WTC11 (cell line): Measurements from ENCODE around the gene PXN. TPM values are rescaled to one million over a fixed set of nuclear protein-coding genes. Genes with fewer than 3 reads are reported as not detected.

Source experiments
- ATAC-seq: fragments of 200-7000 bp; cut with Tn5 transposase; 2 replicates; pipeline ENCODE4 v1.10.0; 2021; ENCODE audit warnings: mild to moderate bottlenecking, moderate library complexity
- CTCF ChIA-PET: fragments of 300-600 bp; sonication (Branson Sonifier 250); formaldehyde crosslinking; loops from one replicate; lab custom pipeline; 2021; ENCODE audit warnings: antibody characterized with exemption; lab: Charles Lee
- POLR2A ChIA-PET: fragments of 350-600 bp; sonication (Branson Sonifier 250); formaldehyde crosslinking; loops from one replicate; lab custom pipeline; 2021; ENCODE audit warnings: antibody characterized with exemption; lab: Charles Lee
- DNase-seq: peaks from one replicate; pipeline ENCODE4 v3.0.0; 2021; ENCODE audit warnings: low spot score
- H3K27ac Mint-ChIP-seq: 2 replicates; pipeline ENCODE4 v1.8.0; 2021; ENCODE audit warnings: mixed read lengths
- H3K27me3 Mint-ChIP-seq: 2 replicates; pipeline ENCODE4 v1.8.0; 2021; ENCODE audit warnings: low read depth, mild to moderate bottlenecking, moderate library complexity, mixed read lengths
- H3K36me3 Mint-ChIP-seq: 2 replicates; pipeline ENCODE4 v1.8.0; 2021; ENCODE audit warnings: mixed read lengths
- H3K4me1 Mint-ChIP-seq: 2 replicates; pipeline ENCODE4 v1.8.0; 2022; ENCODE audit warnings: mixed read lengths
- H3K4me3 Mint-ChIP-seq: 2 replicates; pipeline ENCODE4 v1.8.0; 2021; ENCODE audit warnings: mild to moderate bottlenecking, moderate library complexity, mixed read lengths
- H3K9me3 Mint-ChIP-seq: 2 replicates; pipeline ENCODE4 v1.8.0; 2021; ENCODE audit warnings: mixed read lengths
- JAZF1 ChIP-seq: fragments of 250-450 bp; sonication (Bioruptor Pico); IDR thresholded peaks from 2 replicates; pipeline ENCODE4 v1.9.0; 2021; ENCODE audit warnings: moderate library complexity, mild to moderate bottlenecking, inconsistent platforms
- JUN ChIP-seq: sonication (generic); formaldehyde crosslinking; IDR thresholded peaks from 2 replicates; pipeline ENCODE4 v1.8.0; 2023; ENCODE audit warnings: mild to moderate bottlenecking, missing genetic modification reagents
- KAT7 ChIP-seq: sonication (generic); formaldehyde crosslinking; IDR thresholded peaks from 2 replicates; pipeline ENCODE4 v1.8.1; 2023; ENCODE audit warnings: missing genetic modification reagents, mild to moderate bottlenecking, borderline replicate concordance
- NFE2L1 ChIP-seq: sonication (generic); formaldehyde crosslinking; IDR thresholded peaks from 2 replicates; pipeline ENCODE4 v1.8.1; 2023; ENCODE audit warnings: missing genetic modification reagents
- NR3C1 ChIP-seq: sonication (generic); formaldehyde crosslinking; conservative IDR thresholded peaks from 2 replicates; pipeline ENCODE4 v1.8.1; 2023; ENCODE audit warnings: low read depth, mild to moderate bottlenecking, missing genetic modification reagents
- OVOL2 ChIP-seq: fragments of 250-450 bp; sonication (Bioruptor Pico); IDR thresholded peaks from 2 replicates; pipeline ENCODE4 v1.9.0; 2021; ENCODE audit warnings: mild to moderate bottlenecking, borderline replicate concordance
- RELA ChIP-seq: sonication (generic); formaldehyde crosslinking; IDR thresholded peaks from 2 replicates; pipeline ENCODE4 v1.8.1; 2022; ENCODE audit warnings: missing genetic modification reagents, mild to moderate bottlenecking, borderline replicate concordance
- SMAD3 ChIP-seq: sonication (generic); formaldehyde crosslinking; IDR thresholded peaks from 2 replicates; pipeline ENCODE4 v1.8.0; 2022; ENCODE audit warnings: missing genetic modification reagents, mild to moderate bottlenecking, borderline replicate concordance
- ZNF232 ChIP-seq: sonication (generic); formaldehyde crosslinking; IDR thresholded peaks from 2 replicates; pipeline ENCODE4 v1.8.0; 2022; ENCODE audit warnings: mild to moderate bottlenecking, missing genetic modification reagents
- ZNF416 ChIP-seq: fragments of 250-450 bp; sonication (Bioruptor Pico); IDR thresholded peaks from 2 replicates; pipeline ENCODE4 v1.9.0; 2021; ENCODE audit warnings: mild to moderate bottlenecking, inconsistent platforms
- total RNA-seq: library from RNA; stranded (reverse); gene quantifications from 3 replicates; pipeline ENCODE4 v1.2.3, GENCODE V29; 2021
- TF ChIP-seq, protein P1 (sequence below): sonication (generic); formaldehyde crosslinking; IDR thresholded peaks from 2 replicates; pipeline ENCODE4 v1.8.1; 2023; ENCODE audit warnings: mild to moderate bottlenecking, missing genetic modification reagents
- TF ChIP-seq, protein P2 (sequence below): sonication (generic); formaldehyde crosslinking; IDR thresholded peaks from 2 replicates; pipeline ENCODE4 v1.8.0; 2022; ENCODE audit warnings: mild to moderate bottlenecking, missing genetic modification reagents
- TF ChIP-seq, protein P3 (sequence below): sonication (generic); formaldehyde crosslinking; IDR thresholded peaks from 2 replicates; pipeline ENCODE4 v1.8.0; 2022; ENCODE audit warnings: missing genetic modification reagents
- TF ChIP-seq, protein P4 (sequence below): fragments of 250-450 bp; sonication (Bioruptor Pico); IDR thresholded peaks from 2 replicates; pipeline ENCODE4 v1.9.0; 2021; ENCODE audit warnings: mild to moderate bottlenecking
- TF ChIP-seq, protein P5 (sequence below): fragments of 250-450 bp; sonication (Bioruptor Pico); IDR thresholded peaks from 2 replicates; pipeline ENCODE4 v2.1.2; 2022; ENCODE audit warnings: mild to moderate bottlenecking, moderate library complexity
- TF ChIP-seq, protein P6 (sequence below): sonication (generic); formaldehyde crosslinking; IDR thresholded peaks from 2 replicates; pipeline ENCODE4 v1.8.1; 2023; ENCODE audit warnings: mild to moderate bottlenecking, missing genetic modification reagents, moderate library complexity
- TF ChIP-seq, protein P7 (sequence below): fragments of 250-450 bp; sonication (Bioruptor Pico); conservative IDR thresholded peaks from 2 replicates; pipeline ENCODE4 v1.9.0; 2021; ENCODE audit warnings: mild to moderate bottlenecking
- TF ChIP-seq, protein P8 (sequence below): sonication (generic); formaldehyde crosslinking; IDR thresholded peaks from 2 replicates; pipeline ENCODE4 v1.8.1; 2022; ENCODE audit warnings: low read depth, mild to moderate bottlenecking, moderate library complexity, missing genetic modification reagents, borderline replicate concordance
- TF ChIP-seq, protein P9 (sequence below): sonication (generic); formaldehyde crosslinking; IDR thresholded peaks from 2 replicates; pipeline ENCODE4 v1.8.0; 2022; ENCODE audit warnings: mild to moderate bottlenecking, missing genetic modification reagents

The PXN gene
- total RNA-seq, 1 experiment from 2014 or later: 132 TPM

DNA sequence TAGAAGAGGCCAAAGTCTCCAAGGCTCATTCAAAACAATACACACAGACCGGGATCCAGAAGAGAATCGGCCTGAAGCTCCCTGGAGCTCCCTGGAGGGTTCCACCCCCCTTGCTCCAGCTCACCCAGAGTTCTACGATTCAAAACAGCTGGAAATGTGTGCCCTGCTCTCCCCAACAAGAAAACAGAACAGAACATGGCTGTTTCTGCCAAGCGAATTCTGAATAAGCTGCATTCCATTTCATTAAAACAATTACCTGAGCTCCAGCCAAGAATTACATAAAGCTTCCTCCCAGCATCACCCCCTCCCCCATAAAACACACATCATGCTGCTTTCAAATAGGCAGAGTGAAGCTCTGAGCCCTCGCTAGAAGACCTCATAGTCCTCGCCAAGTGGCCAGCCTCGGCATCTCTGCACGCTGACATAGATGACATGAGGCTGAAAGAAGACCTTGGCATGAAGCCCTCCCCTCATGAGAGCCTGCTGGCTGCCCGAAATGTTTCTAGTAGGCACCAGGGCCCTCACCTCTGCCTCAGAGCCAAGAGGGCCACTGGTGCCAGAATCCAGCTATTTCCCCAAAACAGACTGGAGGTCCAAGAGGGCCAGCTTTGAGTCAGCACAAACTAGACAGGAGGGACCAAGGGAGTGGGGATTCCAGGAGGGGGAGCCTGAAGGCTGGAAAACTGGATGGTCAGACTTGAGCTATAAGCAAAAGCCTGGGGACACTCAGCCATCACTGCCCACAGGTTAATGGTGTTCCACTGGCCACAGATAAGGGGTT is 8.3 kb downstream of the PXN start:
- H3K9me3 Mint-ChIP-seq: no peaks in the 10 kb centered on the region
- POLR2A ChIA-PET: interaction anchor here (0.9 to 12.0 kb wide), 8 partner anchors 8 to 62 kb away, joined by 3 to 198 read pairs (median 6); partner anchors contain the start of genes PXN, RNU4-1, RNU4-2 and RPLP0
- peaks cover 4% of the 10 kb centered on the region for H3K36me3 Mint-ChIP-seq
- DNase-seq (no peak), ATAC-seq (peak; percentile 67)
- CTCF ChIA-PET: interaction anchor here (0.5 to 22.1 kb wide), 10 partner anchors 8 to 238 kb away, joined by 3 to 717 read pairs (median 7); partner anchors contain the start of genes COX6A1, PXN, RNU4-2 and RPLP0
- no peak overlapping the region for H3K4me3 Mint-ChIP-seq
- peak overlapping the region; percentile 90 for H3K27ac Mint-ChIP-seq
- no peaks in the 10 kb centered on the region for H3K27me3 Mint-ChIP-seq
- peaks cover 55% of the 10 kb centered on the region for H3K4me1 Mint-ChIP-seq
- TF ChIP-seq OVOL2 (CRISPR knock-in tag) (no peak), ZNF416 (CRISPR knock-in tag) (no peak), NFE2L1 (CRISPR knock-in tag) (no peak), SMAD3 (CRISPR knock-in tag) (no peak), KAT7 (CRISPR knock-in tag) (no peak), RELA (CRISPR knock-in tag) (no peak), JUN (CRISPR knock-in tag) (no peak), NR3C1 (CRISPR knock-in tag) (no peak), ZNF232 (CRISPR knock-in tag) (no peak), JAZF1 (CRISPR knock-in tag) (no peak)
- TF ChIP-seq, protein P1, sequence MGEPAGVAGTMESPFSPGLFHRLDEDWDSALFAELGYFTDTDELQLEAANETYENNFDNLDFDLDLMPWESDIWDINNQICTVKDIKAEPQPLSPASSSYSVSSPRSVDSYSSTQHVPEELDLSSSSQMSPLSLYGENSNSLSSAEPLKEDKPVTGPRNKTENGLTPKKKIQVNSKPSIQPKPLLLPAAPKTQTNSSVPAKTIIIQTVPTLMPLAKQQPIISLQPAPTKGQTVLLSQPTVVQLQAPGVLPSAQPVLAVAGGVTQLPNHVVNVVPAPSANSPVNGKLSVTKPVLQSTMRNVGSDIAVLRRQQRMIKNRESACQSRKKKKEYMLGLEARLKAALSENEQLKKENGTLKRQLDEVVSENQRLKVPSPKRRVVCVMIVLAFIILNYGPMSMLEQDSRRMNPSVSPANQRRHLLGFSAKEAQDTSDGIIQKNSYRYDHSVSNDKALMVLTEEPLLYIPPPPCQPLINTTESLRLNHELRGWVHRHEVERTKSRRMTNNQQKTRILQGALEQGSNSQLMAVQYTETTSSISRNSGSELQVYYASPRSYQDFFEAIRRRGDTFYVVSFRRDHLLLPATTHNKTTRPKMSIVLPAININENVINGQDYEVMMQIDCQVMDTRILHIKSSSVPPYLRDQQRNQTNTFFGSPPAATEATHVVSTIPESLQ (CRISPR knock-in tag): no peak
- TF ChIP-seq, protein P2, sequence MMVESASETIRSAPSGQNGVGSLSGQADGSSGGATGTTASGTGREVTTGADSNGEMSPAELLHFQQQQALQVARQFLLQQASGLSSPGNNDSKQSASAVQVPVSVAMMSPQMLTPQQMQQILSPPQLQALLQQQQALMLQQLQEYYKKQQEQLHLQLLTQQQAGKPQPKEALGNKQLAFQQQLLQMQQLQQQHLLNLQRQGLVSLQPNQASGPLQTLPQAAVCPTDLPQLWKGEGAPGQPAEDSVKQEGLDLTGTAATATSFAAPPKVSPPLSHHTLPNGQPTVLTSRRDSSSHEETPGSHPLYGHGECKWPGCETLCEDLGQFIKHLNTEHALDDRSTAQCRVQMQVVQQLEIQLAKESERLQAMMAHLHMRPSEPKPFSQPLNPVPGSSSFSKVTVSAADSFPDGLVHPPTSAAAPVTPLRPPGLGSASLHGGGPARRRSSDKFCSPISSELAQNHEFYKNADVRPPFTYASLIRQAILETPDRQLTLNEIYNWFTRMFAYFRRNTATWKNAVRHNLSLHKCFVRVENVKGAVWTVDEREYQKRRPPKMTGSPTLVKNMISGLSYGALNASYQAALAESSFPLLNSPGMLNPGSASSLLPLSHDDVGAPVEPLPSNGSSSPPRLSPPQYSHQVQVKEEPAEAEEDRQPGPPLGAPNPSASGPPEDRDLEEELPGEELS: no peak
- TF ChIP-seq, protein P3, sequence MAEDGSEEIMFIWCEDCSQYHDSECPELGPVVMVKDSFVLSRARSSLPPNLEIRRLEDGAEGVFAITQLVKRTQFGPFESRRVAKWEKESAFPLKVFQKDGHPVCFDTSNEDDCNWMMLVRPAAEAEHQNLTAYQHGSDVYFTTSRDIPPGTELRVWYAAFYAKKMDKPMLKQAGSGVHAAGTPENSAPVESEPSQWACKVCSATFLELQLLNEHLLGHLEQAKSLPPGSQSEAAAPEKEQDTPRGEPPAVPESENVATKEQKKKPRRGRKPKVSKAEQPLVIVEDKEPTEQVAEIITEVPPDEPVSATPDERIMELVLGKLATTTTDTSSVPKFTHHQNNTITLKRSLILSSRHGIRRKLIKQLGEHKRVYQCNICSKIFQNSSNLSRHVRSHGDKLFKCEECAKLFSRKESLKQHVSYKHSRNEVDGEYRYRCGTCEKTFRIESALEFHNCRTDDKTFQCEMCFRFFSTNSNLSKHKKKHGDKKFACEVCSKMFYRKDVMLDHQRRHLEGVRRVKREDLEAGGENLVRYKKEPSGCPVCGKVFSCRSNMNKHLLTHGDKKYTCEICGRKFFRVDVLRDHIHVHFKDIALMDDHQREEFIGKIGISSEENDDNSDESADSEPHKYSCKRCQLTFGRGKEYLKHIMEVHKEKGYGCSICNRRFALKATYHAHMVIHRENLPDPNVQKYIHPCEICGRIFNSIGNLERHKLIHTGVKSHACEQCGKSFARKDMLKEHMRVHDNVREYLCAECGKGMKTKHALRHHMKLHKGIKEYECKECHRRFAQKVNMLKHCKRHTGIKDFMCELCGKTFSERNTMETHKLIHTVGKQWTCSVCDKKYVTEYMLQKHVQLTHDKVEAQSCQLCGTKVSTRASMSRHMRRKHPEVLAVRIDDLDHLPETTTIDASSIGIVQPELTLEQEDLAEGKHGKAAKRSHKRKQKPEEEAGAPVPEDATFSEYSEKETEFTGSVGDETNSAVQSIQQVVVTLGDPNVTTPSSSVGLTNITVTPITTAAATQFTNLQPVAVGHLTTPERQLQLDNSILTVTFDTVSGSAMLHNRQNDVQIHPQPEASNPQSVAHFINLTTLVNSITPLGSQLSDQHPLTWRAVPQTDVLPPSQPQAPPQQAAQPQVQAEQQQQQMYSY (CRISPR knock-in tag): no peak
- TF ChIP-seq, protein P4, sequence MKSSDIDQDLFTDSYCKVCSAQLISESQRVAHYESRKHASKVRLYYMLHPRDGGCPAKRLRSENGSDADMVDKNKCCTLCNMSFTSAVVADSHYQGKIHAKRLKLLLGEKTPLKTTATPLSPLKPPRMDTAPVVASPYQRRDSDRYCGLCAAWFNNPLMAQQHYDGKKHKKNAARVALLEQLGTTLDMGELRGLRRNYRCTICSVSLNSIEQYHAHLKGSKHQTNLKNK (CRISPR knock-in tag): no peak
- TF ChIP-seq, protein P5, sequence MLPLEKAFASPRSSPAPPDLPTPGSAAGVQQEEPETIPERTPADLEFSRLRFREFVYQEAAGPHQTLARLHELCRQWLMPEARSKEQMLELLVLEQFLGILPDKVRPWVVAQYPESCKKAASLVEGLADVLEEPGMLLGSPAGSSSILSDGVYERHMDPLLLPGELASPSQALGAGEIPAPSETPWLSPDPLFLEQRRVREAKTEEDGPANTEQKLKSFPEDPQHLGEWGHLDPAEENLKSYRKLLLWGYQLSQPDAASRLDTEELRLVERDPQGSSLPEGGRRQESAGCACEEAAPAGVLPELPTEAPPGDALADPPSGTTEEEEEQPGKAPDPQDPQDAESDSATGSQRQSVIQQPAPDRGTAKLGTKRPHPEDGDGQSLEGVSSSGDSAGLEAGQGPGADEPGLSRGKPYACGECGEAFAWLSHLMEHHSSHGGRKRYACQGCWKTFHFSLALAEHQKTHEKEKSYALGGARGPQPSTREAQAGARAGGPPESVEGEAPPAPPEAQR (CRISPR knock-in tag): no peak
- TF ChIP-seq, protein P6, sequence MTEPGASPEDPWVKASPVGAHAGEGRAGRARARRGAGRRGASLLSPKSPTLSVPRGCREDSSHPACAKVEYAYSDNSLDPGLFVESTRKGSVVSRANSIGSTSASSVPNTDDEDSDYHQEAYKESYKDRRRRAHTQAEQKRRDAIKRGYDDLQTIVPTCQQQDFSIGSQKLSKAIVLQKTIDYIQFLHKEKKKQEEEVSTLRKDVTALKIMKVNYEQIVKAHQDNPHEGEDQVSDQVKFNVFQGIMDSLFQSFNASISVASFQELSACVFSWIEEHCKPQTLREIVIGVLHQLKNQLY (CRISPR knock-in tag): no peak
- TF ChIP-seq, protein P7, sequence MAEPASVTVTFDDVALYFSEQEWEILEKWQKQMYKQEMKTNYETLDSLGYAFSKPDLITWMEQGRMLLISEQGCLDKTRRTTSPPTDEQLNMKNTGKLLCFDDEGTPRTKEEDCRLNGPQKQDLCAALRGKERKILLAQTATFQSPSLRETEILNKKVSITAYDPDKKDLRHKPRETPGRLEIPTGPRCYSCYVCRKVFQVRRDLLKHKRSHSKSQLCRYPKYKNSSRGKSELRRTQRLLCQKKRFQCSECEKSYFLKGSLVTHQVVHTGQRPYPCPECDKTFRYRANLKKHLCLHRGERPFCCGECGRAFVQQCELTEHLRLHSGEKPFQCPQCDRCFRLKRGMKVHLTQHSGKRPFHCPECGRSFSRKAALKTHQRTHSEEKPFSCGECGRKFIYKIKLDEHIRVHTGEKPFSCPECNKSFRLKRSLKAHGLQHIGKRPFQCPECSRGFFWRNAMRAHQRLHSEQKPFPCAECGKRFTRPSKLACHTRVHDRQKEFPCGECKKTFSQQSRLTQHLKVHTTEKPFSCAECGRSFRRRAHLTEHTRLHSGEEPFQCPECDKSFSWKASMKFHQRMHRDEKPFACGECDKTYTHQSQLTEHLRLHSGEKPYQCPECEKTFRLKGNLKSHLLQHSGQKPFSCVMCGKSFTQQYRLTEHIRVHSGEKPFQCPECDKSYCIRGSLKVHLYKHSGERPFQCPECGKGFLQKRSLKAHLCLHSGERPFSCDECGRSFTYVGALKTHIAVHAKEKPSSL: no peak
- TF ChIP-seq, protein P8, sequence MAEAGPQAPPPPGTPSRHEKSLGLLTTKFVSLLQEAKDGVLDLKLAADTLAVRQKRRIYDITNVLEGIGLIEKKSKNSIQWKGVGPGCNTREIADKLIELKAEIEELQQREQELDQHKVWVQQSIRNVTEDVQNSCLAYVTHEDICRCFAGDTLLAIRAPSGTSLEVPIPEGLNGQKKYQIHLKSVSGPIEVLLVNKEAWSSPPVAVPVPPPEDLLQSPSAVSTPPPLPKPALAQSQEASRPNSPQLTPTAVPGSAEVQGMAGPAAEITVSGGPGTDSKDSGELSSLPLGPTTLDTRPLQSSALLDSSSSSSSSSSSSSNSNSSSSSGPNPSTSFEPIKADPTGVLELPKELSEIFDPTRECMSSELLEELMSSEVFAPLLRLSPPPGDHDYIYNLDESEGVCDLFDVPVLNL (CRISPR knock-in tag): no peak
- TF ChIP-seq, protein P9, sequence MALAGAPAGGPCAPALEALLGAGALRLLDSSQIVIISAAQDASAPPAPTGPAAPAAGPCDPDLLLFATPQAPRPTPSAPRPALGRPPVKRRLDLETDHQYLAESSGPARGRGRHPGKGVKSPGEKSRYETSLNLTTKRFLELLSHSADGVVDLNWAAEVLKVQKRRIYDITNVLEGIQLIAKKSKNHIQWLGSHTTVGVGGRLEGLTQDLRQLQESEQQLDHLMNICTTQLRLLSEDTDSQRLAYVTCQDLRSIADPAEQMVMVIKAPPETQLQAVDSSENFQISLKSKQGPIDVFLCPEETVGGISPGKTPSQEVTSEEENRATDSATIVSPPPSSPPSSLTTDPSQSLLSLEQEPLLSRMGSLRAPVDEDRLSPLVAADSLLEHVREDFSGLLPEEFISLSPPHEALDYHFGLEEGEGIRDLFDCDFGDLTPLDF (CRISPR knock-in tag): no peak
